ENCODE results near the gene PSMD3. TPM values are rescaled to one million over a fixed set of nuclear protein-coding genes. Genes with fewer than 3 reads are reported as not detected.

Gene PSMD3
- total RNA-seq, 1 donor from 2014 or later, result 106 TPM

DNA sequence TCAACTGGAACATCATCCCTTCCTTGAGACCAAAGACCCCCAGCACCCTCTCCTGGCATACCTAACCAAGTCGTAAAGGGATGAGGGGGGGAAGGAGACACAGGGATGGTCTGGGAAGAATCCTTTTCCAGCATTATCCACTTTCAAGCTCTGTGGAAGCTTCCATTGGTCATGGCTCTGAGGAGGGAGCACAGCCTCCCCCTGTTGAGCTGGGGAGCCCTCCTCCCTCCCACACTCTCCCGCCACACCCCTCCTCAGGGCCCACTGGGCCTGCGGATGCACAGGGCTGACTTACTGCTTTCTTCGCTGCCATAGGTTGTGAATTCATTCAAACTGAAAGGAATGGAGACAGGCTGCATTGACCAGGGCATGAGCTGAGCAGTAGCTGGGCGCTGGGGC, 47.0 kb downstream of the PSMD3 start:
- H3K4me3 ChIP-seq (ENCODE audit: low read depth, low read length), result no peak overlapping the region
- no peak for TF ChIP-seq CTCF (conservative IDR thresholded peaks at IDR 0.05; ENCODE audit: low read depth, low read length)
- no peak for DNase-seq (ENCODE audit: low read depth)

DNA sequence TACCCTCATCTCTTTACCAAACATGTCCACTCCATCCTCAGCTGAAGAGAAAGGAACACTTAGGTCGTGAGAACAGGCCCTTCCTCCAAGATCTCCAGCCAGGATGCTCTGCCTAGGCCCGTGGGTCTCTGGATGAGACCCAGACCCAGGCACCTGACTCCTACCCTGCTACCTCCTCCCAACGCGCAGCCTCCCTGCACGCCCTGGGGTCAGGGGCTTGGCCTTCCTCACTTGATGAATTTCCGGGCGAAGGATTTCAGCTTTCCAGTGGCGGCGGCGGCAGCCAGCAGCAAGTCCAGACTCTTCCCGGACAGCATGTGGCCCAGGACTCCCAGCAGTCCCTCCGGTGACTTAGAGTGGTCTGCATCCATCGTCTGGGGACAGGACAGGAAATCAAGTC, 48.0 kb downstream of the PSMD3 start:
- TF ChIP-seq CTCF (conservative IDR thresholded peaks at IDR 0.05; ENCODE audit: low read depth, low read length), result no peak
- no peak overlapping the region for H3K4me3 ChIP-seq (ENCODE audit: low read depth, low read length)
- DNase-seq (ENCODE audit: low read depth), result no peak

GRCh38 chr17:40031706-40032105, 51.1 kb downstream of the PSMD3 start:
- no peak for TF ChIP-seq CTCF (conservative IDR thresholded peaks at IDR 0.05; ENCODE audit: low read depth, low read length)
- H3K4me3 ChIP-seq (ENCODE audit: low read depth, low read length), result no peak overlapping the region
- DNase-seq (ENCODE audit: low read depth), result no peak

DNA sequence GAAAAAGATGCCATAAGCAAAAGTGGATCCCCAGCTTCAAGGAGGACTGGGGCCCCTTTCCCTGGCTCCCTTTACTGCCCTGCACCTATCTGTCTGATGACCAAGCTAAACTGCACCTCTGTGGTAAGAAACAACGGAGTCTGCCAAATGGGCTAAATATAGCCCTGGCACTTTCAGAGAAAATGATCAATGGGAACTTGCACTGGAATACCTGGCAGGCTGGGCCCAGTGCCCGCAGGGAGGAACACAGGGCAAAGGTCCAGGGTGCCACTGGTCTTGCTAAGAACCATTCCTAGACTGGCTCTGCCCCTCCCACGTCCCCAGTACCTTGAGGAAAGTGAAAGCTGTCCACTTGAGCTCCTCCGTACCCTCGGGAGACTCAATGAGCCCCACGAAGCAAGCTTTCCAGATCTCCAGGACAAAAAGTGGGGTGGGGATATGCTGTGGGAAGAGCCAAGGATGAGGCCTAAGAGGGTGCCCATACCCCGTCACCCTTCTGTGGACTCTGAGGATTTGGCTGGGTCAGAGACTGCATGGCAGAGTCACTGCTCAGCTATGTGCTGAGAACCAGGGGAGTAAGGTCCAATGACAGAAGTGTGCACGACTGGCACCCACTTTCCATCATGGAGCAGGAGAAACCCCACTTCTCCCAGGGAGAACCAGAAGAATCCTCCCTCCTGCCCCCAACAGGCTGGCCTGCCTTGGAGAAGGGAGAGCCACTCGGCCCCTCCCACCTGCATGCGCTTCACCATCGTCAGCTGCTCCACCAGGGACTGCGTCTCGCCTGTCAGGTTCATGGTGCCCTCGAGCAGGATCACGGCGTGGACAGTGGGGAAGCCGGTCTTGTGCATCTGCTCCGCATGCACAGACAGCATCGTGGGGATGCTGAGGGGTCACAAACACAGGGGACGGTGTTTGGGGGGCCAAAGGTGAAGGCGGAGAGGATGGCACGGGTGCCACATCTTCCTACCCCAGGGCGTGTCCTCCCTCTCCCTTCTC, 52.0 kb downstream of the PSMD3 start:
- TF ChIP-seq CTCF (conservative IDR thresholded peaks at IDR 0.05; ENCODE audit: low read depth, low read length), result no peak
- no peak overlapping the region for H3K4me3 ChIP-seq (ENCODE audit: low read depth, low read length)
- DNase-seq (ENCODE audit: low read depth), result no peak

DNA sequence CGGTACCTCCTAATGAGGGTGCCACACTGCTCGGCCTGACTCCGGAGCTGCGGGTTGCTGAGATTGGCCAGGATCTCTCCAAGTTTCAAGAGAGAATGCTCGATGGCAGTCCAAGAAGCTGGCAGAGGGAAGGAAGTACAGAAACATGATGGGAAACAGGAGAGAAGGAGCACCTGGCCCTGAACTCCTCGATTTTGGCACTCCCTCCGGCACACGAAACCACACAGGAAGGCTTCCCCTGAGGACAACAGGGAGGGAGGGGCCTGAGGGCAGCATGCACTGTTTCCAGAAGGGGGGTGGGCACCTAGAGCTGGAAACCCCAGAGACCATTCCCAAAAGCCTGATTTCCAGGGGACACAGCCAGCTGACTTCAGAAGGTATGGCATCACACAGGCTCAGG, 52.7 kb downstream of the PSMD3 start:
- H3K4me3 ChIP-seq (ENCODE audit: low read depth, low read length), result no peak overlapping the region
- TF ChIP-seq CTCF (conservative IDR thresholded peaks at IDR 0.05; ENCODE audit: low read depth, low read length), result no peak
- DNase-seq (ENCODE audit: low read depth), result no peak

DNA sequence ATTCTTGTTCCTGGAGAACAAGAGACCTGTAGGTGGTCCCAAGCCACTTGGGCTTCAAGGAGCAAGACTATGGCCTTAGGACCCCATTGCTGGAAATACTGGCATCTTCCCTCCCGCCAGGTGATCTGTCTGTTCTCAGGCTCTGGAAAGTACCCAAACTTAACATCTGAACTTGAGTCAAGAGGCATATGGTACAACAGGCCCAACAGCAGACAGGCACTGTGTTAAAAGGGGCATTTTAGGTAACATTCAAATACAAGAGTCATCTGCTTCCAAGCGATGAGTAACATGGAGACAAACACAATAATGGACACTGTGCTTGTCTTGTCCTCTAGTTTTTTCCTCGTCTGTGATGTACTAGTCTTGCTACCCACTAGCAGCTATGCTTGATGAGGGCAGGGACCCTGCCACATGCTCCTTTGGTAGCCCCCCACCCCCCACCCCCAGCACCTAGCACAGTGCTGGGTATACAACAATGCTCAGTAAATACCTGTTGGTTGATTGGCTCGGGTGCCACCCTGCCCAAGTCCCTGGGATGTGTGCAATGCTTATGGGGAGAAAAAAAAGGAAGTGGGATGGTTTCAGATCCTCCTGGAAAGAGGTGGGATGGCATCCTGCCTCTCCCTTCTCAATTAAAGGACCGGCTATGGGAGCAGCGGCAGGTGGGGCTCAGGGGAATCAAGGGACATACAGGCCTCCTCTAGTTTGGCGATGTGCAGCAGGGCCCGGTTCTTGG, 54.0 kb downstream of the PSMD3 start:
- TF ChIP-seq CTCF (conservative IDR thresholded peaks at IDR 0.05; ENCODE audit: low read depth, low read length), result no peak
- no peak overlapping the region for H3K4me3 ChIP-seq (ENCODE audit: low read depth, low read length)
- DNase-seq (ENCODE audit: low read depth), result no peak
